Ovary (tissue), 9 donors: ENCODE data around the gene CFAP73. TPM values are rescaled to one million over a fixed set of nuclear protein-coding genes. Genes with fewer than 3 reads are reported as not detected.

ENCODE experiments used
- DNase-seq, 5 donors: peaks; one replicate each; pipeline ENCODE4 v3.0.0-alpha.2; 2019 to 2020
- H3K27ac ChIP-seq, 2 donors: fragments of 200-600 bp; one replicate each; pipeline versions ENCODE4 v1.5.1 to v1.8.0; 2019 to 2022
- H3K27me3 ChIP-seq: fragments of 200-600 bp; one replicate; pipeline ENCODE4 v1.8.0; 2022
- H3K36me3 ChIP-seq: fragments of 200-600 bp; sonication (generic); one replicate; pipeline ENCODE4 v1.5.1; 2019
- H3K4me1 ChIP-seq: one replicate; pipeline ENCODE4 v1.8.1; 2013; ENCODE audit warnings: mild to moderate bottlenecking, moderate library complexity; ENCODE audit not compliant: insufficient read depth
- H3K4me3 ChIP-seq: fragments of 200-600 bp; sonication (generic); one replicate; pipeline ENCODE4 v1.5.1; 2017
- H3K9me3 ChIP-seq, 2 donors: fragments of 200-600 bp in 1 of 2; sonication (generic) in 1 of 2; one replicate each; pipeline versions ENCODE4 v1.5.1 to v1.8.1; 2013 to 2019; ENCODE audit warnings: mild to moderate bottlenecking in 1 of 2, moderate library complexity in 1 of 2
- CTCF ChIP-seq, 3 donors: fragments of 450-650 bp in 2 of 3; fragments of 200-600 bp in 1 of 3; IDR thresholded peaks; one replicate each; pipeline versions ENCODE4 v1.5.1 to v1.8.0; 2016 to 2022; ENCODE audit warnings: antibody characterized with exemption in 3 of 3, mild to moderate bottlenecking in 1 of 3
- EP300 ChIP-seq: sonication (generic); formaldehyde crosslinking; IDR thresholded peaks from one replicate; pipeline ENCODE4 v1.6.1; 2017; ENCODE audit warnings: antibody characterized with exemption
- POLR2A ChIP-seq: fragments of 450-650 bp; IDR thresholded peaks from one replicate; pipeline ENCODE4 v1.6.1; 2017; ENCODE audit warnings: antibody characterized with exemption, mild to moderate bottlenecking, moderate library complexity
- WGBS, 3 donors: extraction: QIAGEN DNeasy Blood & Tissue Kit in 1 of 3; methylation state at CpG; one replicate each; pipeline versions ENCODE4 v1.1.5 to v1.1.7; 2013 to 2017; 5-methylcytosine and 5-hydroxymethylcytosine counted together
- intact Hi-C, 4 donors: fragments of 100-400 bp; cut with DNase I; formaldehyde crosslinking; loops; one replicate each; pipeline versions ENCODE4 v1.11.0 to v1.15.1; 2022 to 2023
- polyA plus RNA-seq, 2 donors: library from polyadenylated mRNA; stranded (reverse); fragments of 200-250 nt in 1 of 2; fragments of 350-450 nt in 1 of 2; fragmentation: Illumina TruSeq in 1 of 2; extraction: RNeasy Lipid Tissue Mini Kit (QIAGEN cat#74804) in 1 of 2; gene quantifications; one replicate each; pipeline ENCODE4 v1.2.3, GENCODE V29; 2013 to 2014
- total RNA-seq, 7 donors: library from RNA; depleted of rRNA in 2 of 7; stranded (reverse); fragments of >200 nt in 2 of 7; fragmentation: NEBNext Ultra II Directional in 3 of 7; extraction: Animal tissue kit (Norgen Biotek cat#: 25700) in 3 of 7; gene quantifications; one replicate each; pipeline versions ENCODE4 v1.1.0 to v1.2.4, GENCODE V29; 2016 to 2023
- donor health status: DM: no; HTN: no; CAD: no; lungs with moderate emphysema.
- donor health status: DM: no; HTN: no; CAD: no.
- donor health status: Bipolar disorder and iron deficiency.
- donor health status: DM: yes; HTN: yes; CAD: no.
- donor health status: DM: no; HTN: no; CAD: no.
- donor health status: DM: yes; HTN: yes; CAD: no.

Gene CFAP73
- total and polyA plus RNA-seq, 9 donors = 0.15 to 38.3 (median 1.5) TPM; not detected in 3

DNA sequence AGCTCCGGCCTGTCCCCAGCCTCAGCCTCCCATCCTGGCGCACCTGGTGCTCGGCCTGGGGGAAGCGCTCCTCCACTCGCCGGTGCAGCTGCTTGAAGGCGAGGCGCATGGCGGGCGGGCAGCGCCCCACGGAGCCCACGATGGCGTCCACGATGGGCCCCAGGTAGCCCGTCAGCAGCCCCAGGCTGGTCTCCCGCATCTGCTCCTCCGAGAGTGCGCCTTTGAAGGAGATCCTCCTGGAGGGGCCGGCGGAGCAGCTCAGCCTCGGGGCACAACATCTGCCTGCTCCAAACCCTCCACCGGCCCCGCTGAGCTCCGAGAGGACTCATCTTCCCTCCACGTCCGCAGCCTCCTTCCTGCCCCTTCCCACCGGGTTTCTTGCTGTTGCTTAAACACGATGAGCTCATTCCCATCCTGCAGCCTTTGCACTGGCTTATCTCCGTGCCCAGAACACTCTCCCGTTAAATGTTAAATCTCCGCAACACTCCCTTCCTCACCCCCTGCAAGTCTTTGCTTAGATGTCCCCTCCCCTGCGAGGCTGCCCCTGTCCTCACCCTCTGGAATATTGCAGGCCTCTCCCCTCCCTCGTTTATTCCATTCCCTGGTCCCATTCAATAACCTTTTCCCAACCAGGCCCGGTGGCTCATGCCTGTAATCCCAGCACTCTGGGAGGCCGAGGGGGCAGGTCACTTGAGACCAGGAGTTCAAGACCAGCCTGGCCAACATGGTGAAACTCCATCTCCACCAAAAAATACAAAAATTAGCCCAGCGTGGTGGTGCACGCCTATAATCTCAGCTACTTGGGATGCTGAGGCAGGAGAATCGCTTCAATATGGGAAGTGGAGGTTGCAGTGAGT, 37.3 kb upstream of the CFAP73 start:
- Histone ChIP-seq H3K4me3 (no peak overlapping the region), H3K4me1 (no peaks in the 10 kb centered on the region), H3K27ac (no peak overlapping the region), H3K27me3 (no peaks in the 10 kb centered on the region), H3K9me3 (no peaks in the 10 kb centered on the region), H3K36me3 (no peaks in the 10 kb centered on the region)
- WGBS, 3 donors = 60 to 72% (median 71%) methylated on average over 39 of the region's 39 CpGs
- TF ChIP-seq CTCF (IDR thresholded peaks at IDR 0.05) (no peak), POLR2A (no peak), EP300 (no peak)
- DNase-seq = no peak
- intact Hi-C loops = no loop called here

DNA sequence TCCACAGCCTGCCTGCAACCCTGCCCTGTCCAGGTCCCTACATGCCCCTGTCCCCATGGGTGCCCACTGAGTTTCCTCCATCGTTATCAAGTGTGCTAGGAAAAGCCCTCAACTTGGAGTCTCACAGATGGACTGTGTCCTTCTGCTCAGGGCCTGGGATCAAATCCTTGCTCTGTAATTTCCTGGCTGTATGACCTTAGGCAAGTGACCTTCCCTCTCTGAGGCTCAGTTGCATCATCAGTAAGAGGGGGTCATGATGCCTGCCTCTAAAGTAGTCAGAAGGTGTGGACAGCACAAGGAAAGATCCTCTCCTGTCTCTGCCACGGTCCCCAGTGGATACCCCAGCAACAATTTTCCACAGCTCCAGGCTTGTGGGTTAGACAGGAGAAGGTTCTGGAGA, 36.1 kb upstream of the CFAP73 start:
- H3K4me1 ChIP-seq = no peaks in the 10 kb centered on the region
- WGBS, 3 donors = 55 to 82% (median 78%) methylated on average over 2 of the region's 2 CpGs
- no peaks in the 10 kb centered on the region for H3K36me3 ChIP-seq
- H3K9me3 ChIP-seq = no peaks in the 10 kb centered on the region
- no peak overlapping the region for H3K4me3 ChIP-seq
- H3K27ac ChIP-seq = no peak overlapping the region
- no peak for DNase-seq
- no peak for TF ChIP-seq CTCF (IDR thresholded peaks at IDR 0.05)
- no peak for TF ChIP-seq EP300
- no peak for TF ChIP-seq POLR2A
- intact Hi-C loops = no loop called here
- H3K27me3 ChIP-seq = no peaks in the 10 kb centered on the region

GRCh38 chr12:113114447-113115178, 34.9 kb upstream of the CFAP73 start:
- intact Hi-C loops = no loop called here
- WGBS, 3 donors = 83 to 91% (median 89%) methylated on average over 19 of the region's 19 CpGs
- TF ChIP-seq POLR2A (no peak), CTCF (IDR thresholded peaks at IDR 0.05) (no peak), EP300 (no peak)
- no peaks in the 10 kb centered on the region for H3K9me3 ChIP-seq
- H3K4me3 ChIP-seq = no peak overlapping the region
- H3K4me1 ChIP-seq = no peaks in the 10 kb centered on the region
- H3K27me3 ChIP-seq = no peaks in the 10 kb centered on the region
- DNase-seq = no peak
- H3K36me3 ChIP-seq = no peaks in the 10 kb centered on the region
- H3K27ac ChIP-seq = no peak overlapping the region

DNA sequence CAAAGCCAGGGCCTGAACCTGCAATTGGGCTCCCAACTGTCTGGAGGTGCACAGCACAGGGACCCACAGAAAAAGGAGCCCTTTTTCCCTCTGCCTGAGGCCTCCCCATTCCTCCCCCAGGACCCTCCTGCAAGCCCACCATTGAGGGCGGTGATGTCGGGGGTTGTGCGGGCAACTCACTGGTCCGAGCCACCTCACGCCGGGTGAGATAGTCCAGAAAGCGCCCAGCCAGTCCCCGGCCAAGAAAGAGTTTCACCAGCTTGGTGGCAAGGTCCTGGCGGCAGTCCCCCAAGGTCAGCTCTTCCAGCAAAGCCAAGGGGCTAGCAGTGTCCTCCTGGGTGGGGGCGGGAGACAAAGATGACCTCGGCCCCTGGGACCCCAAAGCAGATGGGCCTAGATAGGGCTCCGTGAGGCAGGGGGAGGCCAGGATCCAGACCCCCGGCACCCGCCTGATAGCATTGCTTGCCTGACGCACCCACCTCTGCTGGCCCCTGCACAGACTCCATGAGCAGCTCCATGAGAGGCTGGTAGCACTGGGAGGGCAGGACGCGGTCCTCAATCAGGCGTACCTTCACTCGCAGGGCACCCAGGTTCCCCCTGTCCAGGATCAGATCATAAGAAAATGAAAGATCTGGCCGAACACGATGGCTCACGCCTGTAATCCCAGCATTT, 33.9 kb upstream of the CFAP73 start:
- H3K4me3 ChIP-seq = no peak overlapping the region
- intact Hi-C loops = no loop called here
- H3K4me1 ChIP-seq = no peaks in the 10 kb centered on the region
- no peaks in the 10 kb centered on the region for H3K36me3 ChIP-seq
- H3K27me3 ChIP-seq = no peaks in the 10 kb centered on the region
- H3K27ac ChIP-seq = no peak overlapping the region
- WGBS, 3 donors = 77 to 82% (median 80%) methylated on average over 16 to 22 of the region's 22 CpGs
- no peak for DNase-seq
- TF ChIP-seq POLR2A (no peak), CTCF (IDR thresholded peaks at IDR 0.05) (no peak), EP300 (no peak)
- H3K9me3 ChIP-seq = no peaks in the 10 kb centered on the region
